GM19452 (cell line): ENCODE results near the gene DCD.
A peak's percentile ranks its signal among the peaks of the same experiment; 100 is the strongest.
"Not testable (repeated sequence)": the region's sequence is repeated elsewhere in the genome, so short reads cannot be mapped to it uniquely, and the experiment has no call there.

ENCODE experiments used
- ATAC-seq: cut with Tn5 transposase; IDR thresholded peaks from one replicate; pipeline ENCODE4 v1.9.1; 2021; ENCODE audit not compliant: unreplicated experiment

Gene DCD, protein sequence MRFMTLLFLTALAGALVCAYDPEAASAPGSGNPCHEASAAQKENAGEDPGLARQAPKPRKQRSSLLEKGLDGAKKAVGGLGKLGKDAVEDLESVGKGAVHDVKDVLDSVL

DNA sequence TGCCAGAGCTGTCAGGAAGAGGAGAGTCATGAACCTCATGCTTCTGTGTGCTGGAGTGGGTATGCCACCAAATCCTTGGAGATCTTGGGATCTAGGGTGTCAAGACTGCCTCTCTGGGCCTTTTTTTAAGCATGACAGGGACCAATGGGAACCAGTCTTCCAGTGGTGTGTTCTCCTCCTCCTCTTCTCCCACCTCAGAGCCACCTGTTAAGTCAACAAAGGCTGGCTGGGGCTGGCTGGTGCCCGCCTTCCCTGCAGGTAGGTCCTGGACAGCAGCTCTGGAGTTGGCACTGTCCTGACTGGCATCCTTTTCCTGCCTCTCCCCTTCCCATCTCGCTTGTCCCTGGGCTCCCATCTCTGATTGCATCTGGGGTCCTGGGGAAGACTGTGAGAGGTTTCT, at the start of gene DCD:
Gene DCD, minus strand, starts transcription at position 101 of the 400 bp plus-strand sequence. Its CDS starts 62 bp downstream, at position 39.
- no peak for ATAC-seq

DNA sequence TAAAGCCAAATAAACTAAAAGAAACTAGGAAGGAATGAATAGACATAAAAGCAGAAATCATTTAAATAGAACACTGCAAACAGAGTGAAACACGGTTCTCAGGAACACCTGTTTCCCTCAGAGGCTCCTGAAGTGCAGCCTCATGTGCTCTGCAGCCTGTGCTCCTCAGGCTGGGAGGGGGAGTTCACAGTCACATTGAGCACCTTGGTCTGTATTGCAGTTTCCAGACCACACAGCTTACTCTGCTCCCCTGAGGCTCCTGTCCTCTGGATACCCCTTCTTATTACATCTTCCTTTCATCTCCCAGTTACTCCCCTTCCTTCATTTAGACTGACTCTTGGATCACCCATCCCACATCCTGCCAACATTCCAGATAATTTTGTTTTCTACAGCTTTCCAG, 49.7 kb upstream of the DCD start:
- ATAC-seq: no peak

DNA sequence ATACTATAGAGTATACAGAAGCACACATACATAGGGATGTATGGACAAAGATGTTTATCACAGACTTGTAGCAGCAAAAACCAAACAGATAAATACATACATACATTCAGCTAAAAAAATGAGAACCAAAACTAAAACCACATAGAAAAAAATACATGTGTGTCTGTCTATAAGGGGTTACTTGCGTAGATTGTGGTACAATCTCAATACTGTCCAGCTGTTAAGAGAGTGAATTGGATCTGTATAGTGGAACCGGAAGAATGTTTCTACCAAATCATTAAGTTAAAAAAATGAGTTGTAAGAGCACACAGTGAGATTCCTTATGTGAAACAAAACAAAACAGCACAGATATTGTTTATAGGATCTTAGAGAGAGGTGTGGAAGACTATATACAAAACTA, 44.2 kb upstream of the DCD start:
- ATAC-seq: no peak

DNA sequence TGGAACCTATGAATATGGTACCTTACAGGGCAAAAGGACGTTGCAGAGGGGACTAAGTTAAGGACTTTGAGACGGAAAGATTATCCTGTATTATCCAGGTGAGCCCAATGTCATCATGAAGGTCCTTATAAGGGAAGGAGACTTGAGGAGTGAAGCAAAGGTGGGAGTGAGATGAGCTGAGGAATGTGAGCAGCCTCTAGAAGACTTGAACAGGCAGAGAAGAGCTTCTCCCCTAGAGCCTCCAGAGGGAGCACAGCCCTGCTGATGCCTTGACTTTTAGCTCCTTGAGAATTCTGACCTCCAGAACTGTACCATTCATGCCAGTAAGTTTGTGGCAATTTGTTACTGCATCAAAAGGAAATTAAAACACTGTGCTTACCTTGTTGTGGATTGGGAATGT, 41.8 kb upstream of the DCD start:
- ATAC-seq: no peak

DNA sequence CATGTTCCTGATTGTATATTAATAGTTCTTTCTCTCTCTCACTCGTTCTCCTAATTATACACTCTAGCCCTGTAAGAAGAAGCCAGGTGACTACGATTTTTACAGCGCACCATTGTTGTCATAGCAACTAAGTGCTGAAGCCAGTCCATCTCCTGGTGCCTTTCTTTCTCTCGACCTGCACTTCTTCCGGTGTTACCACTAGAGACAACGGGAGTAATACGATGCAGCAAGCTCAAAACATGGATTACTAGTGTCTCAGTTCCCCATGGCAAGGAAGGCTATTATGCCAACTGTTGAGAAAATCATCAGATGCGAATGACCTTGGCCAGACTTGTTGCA, 40.8 kb upstream of the DCD start:
- no peak for ATAC-seq

DNA sequence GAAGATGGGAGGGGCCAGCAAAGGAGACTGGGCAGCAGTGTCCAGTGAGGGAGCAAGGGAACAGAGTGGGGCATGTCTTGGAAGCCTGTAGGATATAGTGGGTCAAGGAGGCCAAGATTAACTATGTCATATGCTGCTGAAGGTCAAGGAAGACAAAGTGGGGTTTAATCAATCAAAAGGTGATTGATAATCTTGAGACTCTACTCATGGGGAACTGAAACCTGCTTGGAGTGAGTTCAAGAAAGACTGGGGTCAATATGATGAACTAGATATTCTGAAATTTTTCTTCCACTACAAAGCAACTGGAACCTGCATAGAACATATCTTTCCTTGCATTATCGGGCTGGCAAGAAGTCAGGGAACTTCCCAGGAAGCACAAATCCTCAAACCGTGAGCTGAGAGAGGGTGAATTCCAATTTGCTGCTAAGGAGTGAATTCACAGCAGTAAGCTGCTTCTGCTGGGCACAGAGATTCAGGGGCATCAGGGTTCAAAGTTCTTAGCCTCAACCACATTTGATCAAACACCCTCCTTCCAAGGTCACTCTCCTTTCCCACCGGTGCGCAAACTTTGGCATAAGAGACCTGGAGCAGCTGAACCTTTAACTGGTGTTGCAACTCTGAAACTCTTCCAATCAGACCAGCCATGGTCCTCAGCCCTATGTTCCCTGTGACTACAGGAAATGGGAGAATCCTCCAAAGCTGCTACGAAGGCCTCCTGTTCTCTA, 40.3 kb upstream of the DCD start:
- ATAC-seq: no peak

DNA sequence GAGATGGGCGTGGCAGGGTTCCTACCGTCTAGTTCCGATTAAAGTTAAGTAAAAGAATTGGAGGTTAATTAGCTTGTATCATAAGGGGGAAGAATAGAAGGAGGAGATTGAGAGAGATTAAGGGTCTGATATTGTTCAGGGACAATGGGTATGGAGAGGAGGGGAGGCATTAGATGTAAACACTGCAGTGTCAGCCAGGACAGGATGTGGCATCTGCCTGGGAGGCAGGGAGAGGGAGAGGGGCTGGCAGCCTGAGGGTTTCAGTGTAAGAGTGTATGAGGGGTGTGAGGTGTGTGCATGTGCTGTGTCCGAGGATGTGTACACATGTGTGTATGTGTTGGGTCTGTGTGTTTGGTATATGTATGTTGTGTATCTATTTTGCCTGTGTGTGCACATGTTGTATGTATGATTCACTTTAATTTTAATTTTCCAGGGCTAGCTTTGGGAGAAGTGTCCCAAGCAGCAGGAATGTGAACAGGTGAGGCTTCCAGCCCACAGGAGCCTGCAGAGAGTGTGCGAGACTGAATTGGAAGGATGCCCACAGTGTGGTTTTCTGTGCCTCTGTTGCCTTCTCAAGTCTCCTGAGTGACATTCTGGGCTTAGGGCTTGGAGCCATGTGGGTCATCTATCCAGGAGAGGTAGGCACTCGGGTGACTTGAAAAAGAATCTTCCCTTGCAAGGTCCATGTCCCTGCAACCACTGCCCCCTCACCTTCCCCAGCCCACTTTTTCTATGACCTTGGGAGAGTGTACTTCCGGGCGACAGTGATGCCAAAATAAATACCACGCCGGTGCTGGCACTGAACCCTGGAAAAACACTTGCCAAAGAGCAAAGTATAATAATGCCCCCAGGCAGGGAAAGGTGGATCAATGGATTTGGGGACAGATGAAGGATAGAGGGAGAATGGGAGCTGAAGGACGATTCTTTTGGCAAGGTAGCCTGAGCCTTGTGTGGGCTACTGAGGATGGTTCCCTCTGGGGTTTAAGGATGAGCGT, 36.8 kb upstream of the DCD start:
- no peak for ATAC-seq

DNA sequence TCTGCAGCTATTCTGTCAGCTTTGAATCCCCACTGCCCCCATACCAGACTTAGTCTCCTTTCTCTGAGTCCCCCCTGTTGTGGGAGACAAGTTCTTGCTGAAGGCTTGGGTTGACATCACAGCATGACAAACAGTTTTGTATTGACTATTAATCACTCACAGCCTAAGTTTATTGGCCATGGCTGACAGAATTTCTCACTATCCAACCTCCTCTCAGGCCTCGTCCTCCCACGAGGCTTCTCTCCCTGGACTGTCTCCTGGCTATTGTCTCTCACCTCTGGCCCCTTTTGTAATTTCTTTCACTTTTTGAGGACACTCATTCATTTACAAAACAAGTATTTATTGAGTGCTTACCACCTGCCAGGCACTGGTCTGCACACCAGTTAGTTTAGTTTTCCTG, 35.2 kb upstream of the DCD start:
- no peak for ATAC-seq

DNA sequence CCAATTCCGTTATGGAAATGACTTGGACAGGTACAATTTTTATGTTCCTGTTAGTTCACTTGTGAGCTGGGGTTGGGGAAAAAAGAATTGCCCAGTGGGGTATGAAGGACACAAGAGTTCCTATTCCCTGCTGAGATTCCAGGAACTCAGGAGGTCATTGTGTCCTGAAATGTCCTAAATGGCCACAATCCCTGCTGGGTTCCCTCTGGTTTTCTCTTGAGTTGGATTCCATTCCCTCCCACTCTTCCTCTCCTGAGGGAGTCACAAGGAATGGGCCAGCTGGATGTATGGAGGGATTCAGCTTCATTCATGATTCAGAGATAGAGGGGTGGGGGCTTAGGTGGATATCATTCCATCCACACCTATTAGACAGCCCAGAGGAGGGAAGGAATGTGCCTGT, 34.5 kb upstream of the DCD start:
- no peak for ATAC-seq

DNA sequence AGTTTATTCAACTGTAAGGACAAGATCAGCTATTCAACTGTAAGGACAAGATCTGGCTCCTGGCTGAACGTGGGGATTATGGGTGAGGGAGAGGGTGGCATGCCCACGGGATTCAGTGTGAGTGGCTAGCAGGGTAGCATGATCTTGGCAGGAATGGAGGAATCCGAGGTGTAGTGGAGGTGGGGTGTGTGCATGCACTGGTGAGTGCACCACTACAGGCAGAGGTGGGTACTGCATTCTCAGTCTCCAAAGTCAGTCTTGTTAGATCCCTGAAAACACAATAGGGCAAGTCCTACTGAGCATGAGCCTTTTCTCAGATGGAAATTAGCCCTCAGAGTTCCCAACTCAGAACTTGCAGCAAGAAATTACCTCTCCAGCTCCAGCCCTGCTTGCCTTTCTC, 32.2 kb upstream of the DCD start:
- peak; percentile 71 for ATAC-seq

DNA sequence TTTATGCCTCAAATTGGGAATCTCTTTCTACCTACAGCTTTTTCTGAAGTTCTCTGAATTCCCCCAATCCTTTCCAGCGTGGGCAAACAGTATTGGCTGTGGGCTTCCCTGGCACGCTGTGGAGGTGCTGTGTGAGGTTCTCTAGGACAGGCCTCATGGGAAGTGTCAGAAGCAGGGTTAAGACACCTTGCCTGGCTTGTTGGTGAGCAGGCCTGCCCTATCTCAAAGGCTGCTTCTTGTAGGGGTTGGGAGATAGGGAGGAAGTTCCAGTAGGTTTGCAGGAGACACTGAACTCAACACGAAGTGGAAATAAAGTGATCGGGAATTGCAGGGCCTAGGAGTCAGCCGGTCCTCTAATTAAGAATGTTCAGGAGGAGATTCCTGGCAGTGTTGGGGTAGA, 30.0 kb upstream of the DCD start:
- ATAC-seq: no peak

DNA sequence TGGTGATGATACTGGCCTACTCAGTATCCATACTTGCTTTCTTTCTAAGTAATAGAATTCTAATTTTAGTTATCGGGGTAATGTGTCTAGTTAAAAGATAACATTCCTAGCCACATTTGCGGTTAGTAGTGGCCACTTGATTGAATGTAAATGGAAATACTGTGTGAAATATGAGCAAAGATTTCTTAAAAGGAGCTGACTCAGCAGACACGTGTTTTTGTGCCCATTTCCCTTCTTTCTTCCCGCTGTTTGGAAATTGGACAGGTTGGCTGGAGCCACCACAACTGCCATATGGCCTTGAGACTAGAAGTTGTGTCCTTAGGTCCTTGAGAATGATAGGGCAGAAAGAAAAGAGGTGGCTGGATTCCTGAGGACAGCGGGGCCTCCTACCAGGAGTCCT, 19.8 kb upstream of the DCD start:
- ATAC-seq: no peak

DNA sequence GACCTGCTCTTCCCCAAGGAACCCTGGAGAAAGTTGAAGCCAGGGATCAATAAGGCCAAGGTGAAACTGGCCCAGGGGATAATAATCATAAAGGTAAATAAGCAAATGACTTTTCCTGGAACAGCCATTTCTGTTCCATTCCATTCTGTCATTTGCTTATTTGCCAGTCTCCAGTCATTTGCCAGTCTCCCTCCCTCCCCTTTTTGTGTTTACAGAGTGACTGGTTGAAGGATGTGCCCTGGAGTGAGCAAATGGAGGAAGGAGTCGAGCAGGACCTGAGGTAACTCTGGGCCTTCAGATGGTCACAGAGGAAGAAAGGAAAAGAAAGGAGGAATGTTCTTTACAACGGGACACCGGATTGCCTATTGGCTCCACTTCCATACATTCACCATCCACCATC, 17.8 kb upstream of the DCD start:
- no peak for ATAC-seq

DNA sequence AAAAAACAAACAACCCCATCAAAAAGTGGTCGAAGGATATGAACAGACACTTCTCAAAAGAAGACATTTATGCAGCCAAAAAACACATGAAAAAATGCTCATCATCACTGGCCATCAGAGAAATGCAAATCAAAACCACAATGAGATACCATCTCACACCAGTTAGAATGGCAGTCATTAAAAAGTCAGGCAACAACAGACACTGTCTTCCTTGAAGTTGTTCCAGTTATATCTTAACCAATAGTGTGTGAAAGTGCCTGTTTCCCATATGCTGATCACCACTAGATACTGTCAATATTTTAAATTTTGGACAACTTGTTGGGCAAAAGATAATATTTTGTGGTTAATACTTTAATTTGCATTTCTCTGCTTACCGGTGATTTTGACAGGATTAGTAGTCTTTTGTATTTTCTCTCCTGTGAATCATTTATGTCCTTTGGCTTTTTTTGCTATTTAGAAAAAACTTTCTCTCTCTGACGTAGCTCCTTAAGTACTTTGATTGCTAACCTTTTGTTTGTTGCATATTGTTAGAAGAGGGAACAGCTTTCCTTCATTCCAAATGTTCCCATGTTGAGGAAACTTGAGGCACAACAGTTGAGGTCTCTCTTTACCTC, 17.0 kb upstream of the DCD start:
- not testable (repeated sequence) for ATAC-seq

DNA sequence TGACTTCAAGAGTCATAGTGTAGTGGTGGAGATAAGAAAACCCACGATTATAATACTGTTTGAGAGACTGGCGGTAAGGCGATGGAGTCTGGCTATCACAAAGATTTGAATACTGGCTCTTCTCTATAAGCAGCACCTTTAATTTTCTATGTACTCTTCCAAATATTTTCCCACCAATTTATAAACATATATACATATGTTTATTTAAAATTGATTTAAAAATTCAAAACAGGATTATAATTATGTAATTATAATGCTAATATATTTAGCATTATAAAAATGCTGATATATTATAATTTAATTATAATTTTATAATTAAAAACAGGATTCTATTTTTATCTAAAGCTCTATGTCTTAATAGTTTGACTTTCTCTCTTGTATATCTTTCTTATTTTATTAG, 15.4 kb upstream of the DCD start:
- ATAC-seq: no peak

DNA sequence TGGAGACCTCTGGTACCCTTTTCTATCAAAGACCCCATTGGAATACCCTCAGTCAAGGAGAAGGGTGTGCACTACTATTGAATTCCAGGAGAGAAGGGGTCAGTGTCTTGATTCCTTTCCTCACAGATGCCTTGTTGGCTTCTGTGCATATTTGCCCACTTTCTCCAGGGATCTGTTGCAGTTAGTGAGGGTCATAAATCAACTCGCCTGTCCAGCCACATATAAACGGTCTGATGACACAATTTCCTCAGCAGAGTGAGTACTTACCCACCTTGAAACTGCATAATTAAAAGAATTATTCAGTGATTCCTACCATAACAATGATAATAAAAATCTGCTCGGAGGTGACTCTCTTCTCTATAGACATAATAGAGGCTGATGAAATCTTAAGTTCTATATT, 13.9 kb upstream of the DCD start:
- no peak for ATAC-seq

DNA sequence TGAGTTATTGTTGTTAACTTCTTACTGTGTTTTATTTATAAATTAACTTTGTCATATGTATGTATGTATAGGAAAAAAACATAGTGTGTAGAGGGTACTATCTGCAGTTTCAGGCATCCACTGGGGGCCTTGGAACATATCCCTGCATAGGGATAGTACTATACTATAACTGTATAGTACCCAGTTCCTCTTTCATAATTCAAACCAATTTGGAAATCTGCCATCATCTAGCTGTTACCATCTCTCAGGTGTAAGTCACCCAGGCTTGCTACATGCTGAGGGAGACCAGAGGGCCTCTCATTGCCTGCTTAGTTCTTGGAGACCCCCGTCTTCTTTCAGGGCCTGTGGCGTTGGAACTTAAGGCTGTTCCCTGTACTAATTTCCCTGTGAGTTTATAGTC, 12.9 kb upstream of the DCD start:
- ATAC-seq: no peak

DNA sequence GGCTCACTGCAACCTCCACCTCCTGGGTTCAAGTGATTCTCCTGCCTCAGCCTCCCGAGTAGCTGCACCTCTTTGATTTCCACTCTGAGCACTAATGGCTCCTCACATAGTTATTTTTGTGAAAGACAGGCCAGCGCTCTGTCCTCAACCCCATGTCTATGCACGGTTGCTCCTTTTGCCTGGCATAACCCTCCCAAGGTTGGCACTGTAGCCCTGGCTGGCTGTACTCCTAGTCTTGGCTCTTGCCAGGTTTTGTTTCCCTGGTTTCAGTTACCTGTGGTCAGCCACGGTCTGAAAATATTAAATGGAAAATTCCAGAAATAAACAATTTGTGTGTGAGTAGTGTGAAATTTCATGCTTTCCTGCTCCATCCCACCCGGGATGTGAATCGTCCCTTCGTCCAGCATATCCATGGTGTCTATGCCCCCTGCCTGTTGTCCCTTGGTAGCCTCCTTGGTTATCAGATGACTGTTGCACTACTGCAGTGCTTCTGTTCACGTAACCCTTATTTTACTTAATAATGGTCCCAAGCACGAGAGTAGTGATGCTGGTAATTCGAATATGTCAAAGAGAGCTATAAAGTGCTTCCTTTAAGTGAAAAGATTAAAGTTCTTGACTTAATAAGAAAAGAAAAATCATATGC, 12.3 kb upstream of the DCD start:
- ATAC-seq: no peak

DNA sequence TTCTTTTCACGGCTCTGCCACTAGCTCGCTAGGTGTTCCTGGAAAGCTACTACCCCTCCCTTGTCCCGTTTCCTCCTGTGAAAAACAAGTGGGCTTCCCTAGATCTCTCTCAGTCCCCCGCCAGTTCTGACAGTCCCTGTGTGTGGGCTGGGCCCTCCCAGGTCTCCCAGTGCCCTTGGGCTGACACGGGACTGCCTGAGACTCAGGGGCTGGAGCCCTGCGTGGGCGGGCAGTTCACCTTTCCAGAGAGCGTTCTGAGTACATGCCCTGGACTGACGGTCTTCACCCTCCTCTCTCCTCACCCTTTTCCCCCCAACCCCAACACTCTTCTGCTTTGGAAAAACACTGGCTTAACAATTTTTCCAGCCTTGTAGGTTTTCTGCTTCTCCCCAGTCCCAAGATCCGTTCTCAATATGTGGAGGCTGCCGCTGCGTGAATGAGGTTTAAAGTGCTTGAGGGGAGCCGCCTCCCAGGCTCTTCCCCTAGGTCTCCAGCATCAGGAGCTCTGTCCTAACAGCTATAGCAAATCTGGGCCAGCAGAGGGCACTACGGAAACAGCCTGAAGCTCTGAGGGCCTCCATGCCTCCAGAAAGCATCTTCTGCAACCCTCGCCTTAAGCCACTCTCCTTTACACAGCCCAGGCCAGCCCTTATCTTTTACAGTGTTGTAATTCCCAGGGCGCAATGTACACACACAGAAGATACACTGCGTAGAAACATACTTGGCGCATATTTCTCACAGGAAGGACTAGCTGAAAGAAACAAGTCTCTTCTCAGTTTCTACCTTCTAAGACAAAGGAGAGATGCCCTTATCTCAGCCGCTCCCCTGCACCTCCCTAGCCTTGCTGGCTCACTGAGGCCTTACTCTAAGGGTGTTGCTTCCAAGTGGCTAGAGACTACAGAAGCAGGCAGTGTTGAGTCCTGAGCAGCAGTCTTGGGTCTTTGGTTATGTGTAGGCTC, 10.4 kb upstream of the DCD start:
- no peak for ATAC-seq

DNA sequence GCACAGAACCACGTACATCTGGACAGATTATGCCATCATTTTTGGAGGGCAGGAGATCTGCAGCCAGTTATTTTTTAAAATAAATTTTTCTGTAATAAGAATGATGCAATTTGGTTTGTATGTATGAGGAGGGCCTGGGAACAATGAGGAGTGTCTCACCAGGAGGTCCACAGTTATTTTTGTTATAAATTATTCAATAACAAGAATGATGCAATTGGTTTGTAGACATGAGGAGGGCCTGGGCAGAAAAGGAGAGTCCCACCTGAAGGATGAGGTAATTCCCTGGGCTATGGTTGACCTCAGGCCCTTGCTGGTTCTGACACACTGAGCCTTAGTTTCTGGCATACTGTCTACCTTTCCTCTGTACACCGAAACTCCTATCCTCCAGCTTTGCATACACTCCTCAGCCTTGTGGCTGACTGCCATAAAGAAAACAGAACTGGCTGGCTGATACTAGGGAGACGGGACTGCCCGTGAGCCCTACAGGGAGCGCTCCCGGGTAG, 9.0 kb upstream of the DCD start:
- ATAC-seq: no peak
